Activated CD4-positive, alpha-beta T cell treated with anti-CD3 and anti-CD28 coated beads, Interleukin-2, Interleukin-4, amounts not matched to agents 100 ng/mL and 50 ng/mL, durations not matched to agents 16 hours and 8 hours (primary cell): ENCODE measurements around the gene FGF14.
"Not testable (repeated sequence)": the region's sequence is repeated elsewhere in the genome, so short reads cannot be mapped to it uniquely, and the experiment has no call there.

Experiments used
- DNase-seq: peaks from one replicate; pipeline ENCODE4 v3.0.0-alpha.2; 2020; ENCODE audit warnings: low spot score

Gene FGF14

GRCh38 chr13:102040812-102041211 is 361.0 kb downstream of the FGF14 start:
- DNase-seq: no peak

GRCh38 chr13:102039264-102039663 is 362.6 kb downstream of the FGF14 start:
- DNase-seq: no peak

GRCh38 chr13:102038787-102039186 is 363.1 kb downstream of the FGF14 start:
- DNase-seq: no peak

GRCh38 chr13:102035969-102036368 is 365.9 kb downstream of the FGF14 start:
- DNase-seq: no peak

GRCh38 chr13:102033857-102034331 is 368.0 kb downstream of the FGF14 start:
- DNase-seq: no peak

GRCh38 chr13:102033386-102033785 is 368.5 kb downstream of the FGF14 start:
- no peak for DNase-seq

- no peak for DNase-seq
Observed at GRCh38 chr13:102028868-102029267, 373.0 kb downstream of the FGF14 start.

GRCh38 chr13:102028206-102028605 is 373.6 kb downstream of the FGF14 start:
- no peak for DNase-seq

- no peak for DNase-seq
Observed at GRCh38 chr13:102021777-102022176, 380.1 kb downstream of the FGF14 start.

GRCh38 chr13:102020611-102021216 is 381.1 kb downstream of the FGF14 start:
- no peak for DNase-seq

- no peak for DNase-seq
Observed at GRCh38 chr13:102018716-102019115, 383.1 kb downstream of the FGF14 start.

GRCh38 chr13:102017248-102017647 is 384.6 kb downstream of the FGF14 start:
- no peak for DNase-seq

- DNase-seq: no peak
Observed at GRCh38 chr13:102012299-102013293, 389.3 kb downstream of the FGF14 start.

- not testable (repeated sequence) for DNase-seq
Observed at GRCh38 chr13:102011455-102011854, 390.4 kb downstream of the FGF14 start.

- DNase-seq: no peak
Observed at GRCh38 chr13:102003848-102004570, 397.8 kb downstream of the FGF14 start.

- no peak for DNase-seq
Observed at GRCh38 chr13:102002287-102002686, 399.6 kb downstream of the FGF14 start.

GRCh38 chr13:102000764-102001163 is 401.1 kb downstream of the FGF14 start:
- no peak for DNase-seq

GRCh38 chr13:101998129-101998528 is 403.7 kb downstream of the FGF14 start:
- DNase-seq: no peak

GRCh38 chr13:101996954-101997353 is 404.9 kb downstream of the FGF14 start:
- no peak for DNase-seq

GRCh38 chr13:101989798-101990350 is 412.0 kb downstream of the FGF14 start:
- DNase-seq: no peak

- DNase-seq: no peak
Observed at GRCh38 chr13:101988140-101988539, 413.7 kb downstream of the FGF14 start.

GRCh38 chr13:101986316-101986715 is 415.5 kb downstream of the FGF14 start:
- no peak for DNase-seq
